ENCODE results near the gene MXD4.

MXD4 gene

GRCh38 chr4:2255501-2256155 lies 6.3 kb downstream of the MXD4 start:
- no peak overlapping the region for H3K4me3 ChIP-seq (ENCODE audit: low read length)
- H3K79me2 ChIP-seq (ENCODE audit: low read length): peaks cover 16% of the 10 kb centered on the region
- H4K20me1 ChIP-seq (ENCODE audit: insufficient read depth, low read length): no peaks in the 10 kb centered on the region
- no peak overlapping the region for H3K9ac ChIP-seq (ENCODE audit: low read length)
- no peak for DNase-seq
- peaks cover 2% of the 10 kb centered on the region; the same call in 1 of the 2 replicates for H3K4me1 ChIP-seq (ENCODE audit: low read length)
- no peaks in the 10 kb centered on the region for H3K9me3 ChIP-seq (replicated peaks; ENCODE audit: insufficient read depth, low read length)
- H3K27ac ChIP-seq (ENCODE audit: low read length): no peak overlapping the region
- H2AFZ ChIP-seq (ENCODE audit: low read length): no peak overlapping the region
- H3K36me3 ChIP-seq (replicated peaks; ENCODE audit: insufficient read depth, low read length): no peaks in the 10 kb centered on the region
- H3F3A ChIP-seq (ENCODE audit: insufficient read depth, low read length): no peaks in the 10 kb centered on the region
- no peaks in the 10 kb centered on the region for H3K27me3 ChIP-seq (replicated peaks; ENCODE audit: insufficient read depth, low read length)
- H3K4me2 ChIP-seq (ENCODE audit: low read depth, low read length): no peak overlapping the region
- no peaks in the 10 kb centered on the region for H3K9me2 ChIP-seq (replicated peaks; ENCODE audit: insufficient read depth, low read length)
- TF ChIP-seq EZH2phosphoT487 (IDR thresholded peaks at IDR 0.05; ENCODE audit: low read length) (no peak), EZH2 (optimal IDR thresholded peaks at IDR 0.05; ENCODE audit: low read depth, low read length) (no peak)
- TF ChIP-seq, protein P1, sequence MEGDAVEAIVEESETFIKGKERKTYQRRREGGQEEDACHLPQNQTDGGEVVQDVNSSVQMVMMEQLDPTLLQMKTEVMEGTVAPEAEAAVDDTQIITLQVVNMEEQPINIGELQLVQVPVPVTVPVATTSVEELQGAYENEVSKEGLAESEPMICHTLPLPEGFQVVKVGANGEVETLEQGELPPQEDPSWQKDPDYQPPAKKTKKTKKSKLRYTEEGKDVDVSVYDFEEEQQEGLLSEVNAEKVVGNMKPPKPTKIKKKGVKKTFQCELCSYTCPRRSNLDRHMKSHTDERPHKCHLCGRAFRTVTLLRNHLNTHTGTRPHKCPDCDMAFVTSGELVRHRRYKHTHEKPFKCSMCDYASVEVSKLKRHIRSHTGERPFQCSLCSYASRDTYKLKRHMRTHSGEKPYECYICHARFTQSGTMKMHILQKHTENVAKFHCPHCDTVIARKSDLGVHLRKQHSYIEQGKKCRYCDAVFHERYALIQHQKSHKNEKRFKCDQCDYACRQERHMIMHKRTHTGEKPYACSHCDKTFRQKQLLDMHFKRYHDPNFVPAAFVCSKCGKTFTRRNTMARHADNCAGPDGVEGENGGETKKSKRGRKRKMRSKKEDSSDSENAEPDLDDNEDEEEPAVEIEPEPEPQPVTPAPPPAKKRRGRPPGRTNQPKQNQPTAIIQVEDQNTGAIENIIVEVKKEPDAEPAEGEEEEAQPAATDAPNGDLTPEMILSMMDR (IDR thresholded peaks at IDR 0.05; ENCODE audit: low read length): no peak

- H3K36me3 ChIP-seq (replicated peaks; ENCODE audit: insufficient read depth, low read length): no peaks in the 10 kb centered on the region
- TF ChIP-seq EZH2 (optimal IDR thresholded peaks at IDR 0.05; ENCODE audit: low read depth, low read length) (no peak), EZH2phosphoT487 (IDR thresholded peaks at IDR 0.05; ENCODE audit: low read length) (no peak)
- TF ChIP-seq, protein P1 (IDR thresholded peaks at IDR 0.05; ENCODE audit: low read length): no peak
- no peak for DNase-seq
Measured at GRCh38 chr4:2254665-2255500, 7.0 kb downstream of the MXD4 start.

DNA sequence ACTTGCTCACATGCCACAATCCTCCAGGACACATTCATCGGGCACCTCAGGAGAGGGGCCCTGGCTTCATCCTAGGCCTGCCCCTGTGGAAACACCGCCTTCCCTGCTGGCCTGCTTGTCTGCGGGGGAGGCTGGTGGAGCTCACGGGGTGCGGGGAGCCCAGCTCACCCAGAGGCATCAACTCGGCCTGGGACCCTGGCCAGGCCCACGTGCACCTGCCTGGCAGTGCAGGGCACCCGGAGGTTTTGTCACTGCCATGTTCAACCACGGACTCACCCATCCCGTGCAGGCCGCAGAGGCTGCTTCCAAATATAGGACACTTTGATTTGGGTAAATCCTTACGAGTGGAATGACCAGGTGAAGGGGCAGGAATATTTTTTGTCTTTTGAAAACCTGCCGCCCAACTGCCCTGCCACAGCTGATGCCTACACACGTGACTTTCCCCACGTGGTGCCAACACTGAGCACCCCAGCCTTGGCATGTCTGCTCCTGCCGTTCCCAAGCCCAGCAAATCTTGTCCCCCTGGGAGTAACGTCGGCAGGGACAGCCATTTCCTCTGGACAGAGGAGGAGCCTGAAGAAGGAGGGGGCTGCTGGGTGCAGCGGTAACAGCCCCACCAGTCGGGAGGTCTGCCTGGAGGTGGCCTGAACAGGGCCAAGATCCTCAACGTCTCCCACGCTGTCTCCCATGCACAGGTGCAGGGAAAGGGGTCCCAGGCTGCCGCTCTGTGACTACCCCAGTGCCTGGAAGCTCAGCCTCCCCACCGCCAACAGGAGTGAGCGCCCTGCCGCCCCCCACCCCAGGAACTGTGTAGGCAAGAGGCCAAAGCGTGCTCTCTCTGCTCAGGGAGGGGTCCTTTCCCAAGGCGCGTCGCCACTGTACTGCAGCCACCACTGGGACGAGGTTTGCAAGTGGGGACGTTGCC lies 8.5 kb downstream of the MXD4 start:
- Histone ChIP-seq H3K9ac (ENCODE audit: low read length) (no peak overlapping the region), H4K20me1 (ENCODE audit: insufficient read depth, low read length) (no peaks in the 10 kb centered on the region), H3K9me3 (replicated peaks; ENCODE audit: insufficient read depth, low read length) (no peaks in the 10 kb centered on the region), H3K4me3 (ENCODE audit: low read length) (no peak overlapping the region), H3K27me3 (replicated peaks; ENCODE audit: insufficient read depth, low read length) (no peaks in the 10 kb centered on the region), H3F3A (ENCODE audit: insufficient read depth, low read length) (no peaks in the 10 kb centered on the region), H2AFZ (ENCODE audit: low read length) (no peak overlapping the region), H3K36me3 (replicated peaks; ENCODE audit: insufficient read depth, low read length) (no peaks in the 10 kb centered on the region), H3K4me2 (ENCODE audit: low read depth, low read length) (no peak overlapping the region), H3K9me2 (replicated peaks; ENCODE audit: insufficient read depth, low read length) (no peaks in the 10 kb centered on the region), H3K27ac (ENCODE audit: low read length) (no peak overlapping the region), H3K4me1 (ENCODE audit: low read length) (no peaks in the 10 kb centered on the region), H3K79me2 (ENCODE audit: low read length) (no peaks in the 10 kb centered on the region)
- no peak for DNase-seq
- TF ChIP-seq, protein P1 (IDR thresholded peaks at IDR 0.05; ENCODE audit: low read length): no peak
- TF ChIP-seq EZH2 (optimal IDR thresholded peaks at IDR 0.05; ENCODE audit: low read depth, low read length) (no peak), EZH2phosphoT487 (IDR thresholded peaks at IDR 0.05; ENCODE audit: low read length) (no peak)

More at GRCh38 chr4:2254665-2255500, 7.0 kb downstream of the MXD4 start:
- no peak overlapping the region for H3K27ac ChIP-seq (ENCODE audit: low read length)
- H3K79me2 ChIP-seq (ENCODE audit: low read length): peaks cover 9% of the 10 kb centered on the region
- H2AFZ ChIP-seq (ENCODE audit: low read length): no peak overlapping the region
- no peaks in the 10 kb centered on the region for H3F3A ChIP-seq (ENCODE audit: insufficient read depth, low read length)
- H3K4me1 ChIP-seq (ENCODE audit: low read length): no peaks in the 10 kb centered on the region
- H3K27me3 ChIP-seq (replicated peaks; ENCODE audit: insufficient read depth, low read length): no peaks in the 10 kb centered on the region
- H3K9ac ChIP-seq (ENCODE audit: low read length): no peak overlapping the region
- no peak overlapping the region for H3K4me2 ChIP-seq (ENCODE audit: low read depth, low read length)
- no peaks in the 10 kb centered on the region for H3K9me3 ChIP-seq (replicated peaks; ENCODE audit: insufficient read depth, low read length)
- H3K4me3 ChIP-seq (ENCODE audit: low read length): no peak overlapping the region
- H4K20me1 ChIP-seq (ENCODE audit: insufficient read depth, low read length): no peaks in the 10 kb centered on the region
- H3K9me2 ChIP-seq (replicated peaks; ENCODE audit: insufficient read depth, low read length): no peaks in the 10 kb centered on the region

Measured in MM.1S (cell line).